DMS114 treated with DMSO at 0.1 percent for 48 hours (cell line): ENCODE measurements around the gene GOPC.
"Not testable (repeated sequence)": the region's sequence is repeated elsewhere in the genome, so short reads cannot be mapped to it uniquely, and the experiment has no call there.

Source experiments
- DNase-seq: peaks from one replicate; lab custom pipeline; 2025; ENCODE audit not compliant: unreplicated experiment; lab: John Stamatoyannopoulos, UW

GOPC gene

GRCh38 chr6:117602151-117602898 is at the start of gene GOPC:
TSS of gene GOPC (minus strand) at chr6:117602511. CDS start at chr6:117602288, 223 bp downstream.
- DNase-seq, result peak; percentile 95

- not testable (repeated sequence) for DNase-seq
Observed at GRCh38 chr6:117651984-117652383, 49.7 kb upstream of the GOPC start.

DNA sequence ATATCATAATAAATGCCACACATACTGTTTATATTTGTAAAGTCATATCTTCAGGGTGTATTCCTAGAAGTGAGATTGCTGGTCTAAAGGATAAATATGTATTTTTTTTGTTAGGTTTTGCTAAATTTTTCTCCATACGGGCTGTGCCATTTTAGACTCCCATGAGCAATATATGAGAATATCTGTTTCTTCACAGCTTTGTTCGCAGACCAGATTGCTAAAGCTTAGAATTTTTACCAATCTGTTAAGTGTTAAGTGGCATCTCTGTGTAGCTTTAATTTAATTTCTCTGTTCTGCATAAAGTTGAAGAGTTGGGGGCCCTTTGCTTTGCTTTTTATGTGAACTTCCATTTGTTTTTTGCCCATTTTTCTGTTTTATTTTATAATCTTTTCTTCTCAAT is 40.7 kb upstream of the GOPC start:
- DNase-seq, result no peak

GRCh38 chr6:117637770-117638169 is 35.5 kb upstream of the GOPC start:
- no peak for DNase-seq

DNA sequence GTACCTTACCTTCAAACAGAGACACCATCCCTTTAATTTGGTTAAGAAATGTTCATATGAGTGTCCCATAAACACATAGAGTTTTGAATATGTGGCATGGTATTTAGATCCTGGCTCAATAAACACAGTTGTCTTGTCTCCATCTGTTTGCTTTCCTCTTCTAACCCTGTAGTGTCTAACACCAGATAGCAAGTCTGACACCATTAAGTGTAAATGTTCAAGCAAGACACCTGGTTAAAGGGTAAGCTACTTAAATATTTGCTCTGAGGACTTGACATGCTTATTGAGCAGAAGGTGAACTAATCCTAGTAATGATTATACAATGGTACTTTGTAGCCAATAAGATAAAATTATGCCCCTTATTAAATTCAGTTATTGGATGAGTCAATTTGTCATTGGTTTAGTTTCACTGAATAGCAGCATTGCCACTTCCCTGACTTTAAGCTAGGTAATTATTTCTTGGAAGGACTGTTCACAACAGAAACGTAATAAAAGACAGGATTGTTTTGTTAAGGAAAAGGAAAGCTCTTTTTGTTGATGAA is 26.9 kb upstream of the GOPC start:
- DNase-seq, result no peak

GRCh38 chr6:117627533-117627932 is 25.2 kb upstream of the GOPC start:
- DNase-seq, result no peak

DNA sequence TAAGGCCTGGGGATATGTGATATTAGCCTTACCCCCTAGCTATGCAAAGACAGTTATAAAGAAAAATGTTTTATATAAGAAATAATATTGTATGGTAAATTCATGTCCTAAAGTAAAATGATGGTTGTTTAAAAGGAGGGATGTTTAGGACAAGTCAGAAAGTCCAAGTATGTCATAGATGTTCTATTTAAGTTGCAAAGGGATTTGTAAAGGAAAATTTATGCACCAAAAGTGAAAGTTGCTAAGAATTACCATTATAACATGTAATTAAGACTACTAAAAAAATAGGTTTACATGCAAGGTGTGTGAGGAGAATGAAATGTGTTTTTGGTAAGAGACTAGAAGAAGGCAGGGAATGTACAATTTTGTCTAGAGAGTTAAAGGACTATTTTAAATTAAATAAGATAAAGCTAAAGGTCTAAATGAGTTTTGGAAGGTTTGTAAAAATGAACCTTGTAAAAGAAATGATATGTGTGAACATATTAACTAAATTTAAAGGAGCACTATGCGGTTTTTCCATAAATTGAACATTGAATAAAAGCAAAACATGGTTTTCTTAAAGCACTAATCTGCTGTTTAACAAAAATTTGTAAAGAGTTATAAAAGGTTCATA is 22.7 kb upstream of the GOPC start:
- no peak for DNase-seq

GRCh38 chr6:117619178-117619577 is 16.9 kb upstream of the GOPC start:
- DNase-seq, result no peak

- no peak for DNase-seq
Observed at GRCh38 chr6:117617210-117618035, 15.1 kb upstream of the GOPC start.

DNA sequence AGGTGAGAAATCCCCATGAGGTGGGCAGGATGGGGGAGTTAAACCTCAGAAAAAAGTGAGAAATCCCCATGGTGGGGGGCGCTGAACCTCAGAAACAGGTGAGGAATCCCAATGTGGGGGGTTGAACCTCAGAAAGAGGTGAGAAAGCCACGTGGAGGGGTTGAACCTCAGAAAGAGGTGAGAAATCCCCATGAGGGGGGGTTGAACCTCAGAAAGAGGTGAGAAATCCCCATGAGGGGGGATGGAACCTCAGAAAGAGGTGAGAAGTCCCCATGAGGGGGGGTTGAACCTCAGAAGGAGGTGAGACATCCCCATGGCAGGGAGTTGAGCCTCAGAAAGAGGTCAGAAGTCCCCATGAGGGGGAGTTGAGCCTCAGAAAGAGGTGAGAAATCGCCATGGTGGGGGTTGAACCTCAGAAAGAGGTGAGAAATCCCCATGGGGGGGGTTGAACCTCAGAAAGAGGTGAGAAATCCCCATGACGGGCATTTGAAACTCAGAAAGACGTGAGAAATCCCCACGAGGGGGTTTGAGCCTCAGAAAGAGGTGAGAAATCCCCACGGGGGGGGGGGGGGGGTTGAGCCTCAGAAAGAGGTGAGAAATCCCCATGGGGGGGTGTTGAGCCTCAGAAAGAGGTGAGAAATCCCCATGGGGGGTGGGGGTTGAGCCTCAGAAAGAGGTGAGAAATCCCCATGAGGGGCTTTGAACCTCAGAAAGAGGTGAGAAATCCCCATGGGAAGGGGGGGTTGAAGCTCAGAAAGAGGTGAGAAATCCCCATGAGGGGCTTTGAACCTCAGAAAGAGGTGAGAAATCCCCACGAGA is 14.3 kb upstream of the GOPC start:
- DNase-seq, result no peak

DNA sequence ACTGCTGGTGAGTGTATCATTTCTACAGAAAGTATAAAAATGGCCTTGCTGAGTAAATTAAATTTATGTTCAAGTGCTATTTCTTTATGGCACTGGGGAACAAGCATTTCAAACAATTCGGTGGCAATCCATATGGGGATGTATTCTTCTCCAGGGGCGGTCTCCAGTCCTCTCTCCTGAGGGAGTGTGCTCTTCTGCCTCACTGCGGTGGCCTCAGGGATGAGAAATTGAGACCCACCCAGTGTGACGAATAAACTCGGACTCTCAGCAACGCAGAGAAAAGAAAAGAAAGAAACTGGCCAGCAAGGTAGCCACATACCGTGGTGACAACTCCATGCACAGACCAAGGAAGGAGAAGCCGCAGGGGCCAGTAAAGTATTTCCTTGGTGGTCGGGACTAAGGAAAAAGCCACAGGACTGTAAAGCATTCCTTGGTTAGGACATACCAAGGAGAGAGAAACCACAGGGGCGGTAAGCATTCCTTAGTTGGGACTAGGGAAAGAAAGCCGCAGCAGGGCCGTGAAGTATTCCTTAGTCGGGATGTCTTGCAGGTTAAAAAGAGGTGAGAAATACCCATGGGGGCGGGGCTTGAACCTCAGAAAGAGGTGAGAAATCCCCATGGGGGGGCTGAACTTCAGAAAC is 13.6 kb upstream of the GOPC start:
- no peak for DNase-seq

DNA sequence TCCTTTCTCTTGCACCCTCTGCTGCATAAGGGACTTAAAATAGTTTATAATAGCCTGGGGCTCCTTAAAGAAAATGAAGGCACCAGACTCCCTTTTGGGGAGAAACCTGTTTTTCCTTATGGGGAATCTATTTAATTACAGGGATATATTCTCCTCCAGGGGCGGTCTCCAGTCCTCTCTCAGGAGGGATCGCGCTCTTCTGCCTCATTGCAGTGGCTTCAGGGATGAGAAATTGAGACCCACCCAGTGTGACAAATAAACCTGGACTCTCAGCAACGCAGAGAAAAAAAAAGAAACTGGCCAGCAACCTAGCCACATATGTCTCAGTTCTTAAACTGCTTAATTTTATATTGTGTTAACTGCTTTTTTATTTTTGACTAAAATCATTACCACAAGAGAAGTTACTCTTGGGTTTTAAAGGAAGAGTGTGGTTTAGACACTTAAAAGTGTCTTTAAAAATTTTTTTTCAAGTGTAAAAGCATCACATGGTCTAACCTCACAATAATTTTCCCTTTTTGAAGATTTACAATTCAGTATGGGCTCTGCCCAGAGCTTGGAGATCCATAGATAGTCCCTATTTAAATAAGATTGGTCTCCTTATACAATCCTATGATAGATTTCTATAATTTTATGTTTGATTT is 11.7 kb upstream of the GOPC start:
- no peak for DNase-seq

GRCh38 chr6:117607511-117607910 is 5.2 kb upstream of the GOPC start:
- DNase-seq, result no peak

GRCh38 chr6:117605169-117605826 is 3.0 kb upstream of the GOPC start:
- DNase-seq, result peak; percentile 81

DNA sequence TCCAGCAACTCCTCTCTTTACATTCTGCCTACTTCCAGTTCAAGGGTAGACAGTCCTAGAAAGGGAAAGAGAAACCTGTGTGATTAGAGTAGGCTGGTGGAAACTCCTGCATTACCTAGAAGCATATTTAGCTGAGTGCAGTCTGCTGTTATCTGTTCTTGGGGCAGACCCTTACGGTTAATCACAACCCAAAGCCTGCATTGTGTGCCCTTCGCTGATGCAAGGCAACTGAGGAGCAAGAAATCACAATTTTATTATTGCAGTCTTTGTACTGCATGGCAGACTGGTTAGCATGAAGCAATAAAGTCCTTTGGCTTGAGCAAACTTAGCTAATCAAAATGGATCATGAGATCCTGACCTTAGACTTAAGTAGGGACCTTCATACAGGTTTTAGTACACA is 1.5 kb upstream of the GOPC start:
- DNase-seq, result no peak

DNA sequence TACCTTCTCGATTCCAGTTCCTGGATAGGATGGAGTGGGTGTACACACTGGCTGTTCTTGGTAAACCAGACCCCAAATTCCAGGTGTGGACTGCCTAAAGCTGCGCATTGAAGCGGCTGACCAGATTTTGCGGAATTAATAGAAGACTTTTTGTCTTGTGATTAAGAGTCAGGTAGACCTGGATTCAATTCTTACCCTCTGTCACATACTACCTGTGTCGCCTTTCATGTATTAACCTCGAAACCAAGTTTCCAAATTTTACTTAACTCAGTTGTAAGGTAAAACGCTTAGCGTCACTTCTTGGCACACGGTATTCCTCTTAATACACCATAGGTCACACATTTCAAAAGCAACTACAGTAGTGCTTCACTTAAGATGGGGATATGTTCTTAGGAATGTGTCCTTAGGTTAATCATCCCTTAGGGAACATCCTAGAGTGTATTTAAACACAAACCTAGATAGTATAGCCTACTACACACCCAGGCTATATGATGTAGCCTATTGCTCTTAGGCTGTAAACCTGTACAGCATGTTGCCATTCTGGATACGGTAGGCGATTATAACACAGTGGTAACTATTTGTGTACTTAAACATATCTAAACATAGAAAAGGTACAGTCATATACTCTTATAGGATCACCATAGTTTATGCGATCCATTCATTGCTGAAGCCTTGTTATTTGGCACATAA is 733 bp upstream of the GOPC start:
- no peak for DNase-seq

DNA sequence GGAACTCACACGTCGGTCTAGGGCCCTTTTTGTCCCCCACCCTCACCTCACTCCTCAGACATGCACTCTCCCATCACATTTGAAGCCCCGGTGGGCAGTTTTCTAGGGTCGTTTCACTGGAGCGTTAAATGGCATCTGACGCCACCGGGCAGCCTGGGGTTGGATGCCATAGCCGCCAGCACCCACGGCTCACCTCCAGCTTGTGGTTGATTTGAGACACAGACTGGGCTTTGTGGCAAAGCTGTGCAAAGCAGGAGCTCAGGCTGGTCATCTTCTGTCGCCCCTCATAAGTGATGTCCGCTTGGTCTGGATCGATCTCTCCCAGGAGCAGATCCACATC is 530 bp downstream of the GOPC start:
- no peak for DNase-seq

GRCh38 chr6:117600008-117600743 is 2.1 kb downstream of the GOPC start:
- no peak for DNase-seq
